ENCODE results near the gene VIPR1.

The VIPR1 gene

DNA sequence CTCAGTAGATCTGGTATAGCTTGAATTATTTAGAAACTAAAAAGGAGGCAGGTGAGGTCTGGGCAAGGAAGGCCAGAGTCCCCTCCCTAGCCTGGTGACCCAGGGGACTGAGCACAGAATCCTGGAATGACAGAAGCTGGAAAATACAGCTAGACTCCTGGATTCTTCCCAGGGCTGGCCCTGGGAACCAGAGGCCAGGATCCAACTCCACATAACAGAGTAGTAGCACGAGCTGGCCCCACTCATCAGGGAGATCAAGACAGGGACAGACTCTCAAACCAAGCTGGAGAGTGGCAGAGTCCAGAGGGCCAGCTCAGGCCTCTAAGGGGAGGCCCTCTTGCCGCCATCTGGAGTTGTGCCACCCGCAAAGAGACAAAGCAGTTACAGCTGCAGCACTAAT, 10.7 kb downstream of the VIPR1 start:
- no peak for DNase-seq

- no peak for DNase-seq
Observed at GRCh38 chr3:42513521-42513920, 11.1 kb downstream of the VIPR1 start.

- no peak for DNase-seq
Observed at GRCh38 chr3:42514876-42515275, 12.4 kb downstream of the VIPR1 start.

DNA sequence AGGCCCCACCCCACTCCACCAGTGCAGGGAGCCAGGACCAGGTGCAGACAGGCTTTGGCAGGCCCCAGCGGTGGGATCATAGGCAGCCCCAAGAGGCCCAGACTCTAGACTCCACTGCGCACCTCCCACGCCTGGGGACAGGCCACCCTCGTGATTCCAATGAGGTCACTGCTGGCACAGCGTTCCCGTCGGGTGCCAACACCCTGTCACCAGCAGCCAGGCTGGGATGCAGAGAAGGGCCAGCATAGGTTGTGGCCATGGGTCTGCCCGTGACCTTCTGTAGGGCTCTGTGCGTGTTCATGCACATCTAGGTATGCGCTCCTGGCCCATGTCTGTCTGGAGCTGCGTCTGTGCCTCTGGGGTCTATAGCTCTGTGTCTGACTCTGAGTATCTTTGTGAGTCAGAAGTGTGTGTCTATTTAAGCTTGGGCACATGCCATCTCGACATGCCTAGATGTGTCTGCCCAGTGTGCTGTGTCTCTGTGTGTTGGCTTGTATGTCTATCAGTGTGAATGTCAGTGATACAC, 13.0 kb downstream of the VIPR1 start:
- DNase-seq: no peak

DNA sequence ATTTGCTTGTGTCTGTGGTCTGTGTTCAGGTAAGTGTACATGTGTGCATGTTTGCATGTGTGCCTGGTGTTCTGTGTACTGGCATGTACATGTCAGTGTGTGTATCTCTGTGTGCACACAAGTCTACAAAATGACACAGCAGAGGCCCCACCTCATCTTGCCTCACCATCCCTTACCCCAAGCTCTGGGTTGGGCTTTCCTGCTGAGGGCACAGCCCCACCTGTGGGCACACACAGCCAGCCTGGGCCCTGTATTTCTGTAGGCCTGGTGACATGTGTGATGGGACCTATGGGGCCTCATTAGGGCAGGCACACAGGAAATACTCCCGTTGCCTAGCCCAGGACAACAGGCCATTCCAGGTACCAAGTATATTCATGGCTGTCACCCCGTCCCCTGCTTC, 13.5 kb downstream of the VIPR1 start:
- no peak for DNase-seq

GRCh38 chr3:42516443-42516842, 14.0 kb downstream of the VIPR1 start:
- no peak for DNase-seq

DNA sequence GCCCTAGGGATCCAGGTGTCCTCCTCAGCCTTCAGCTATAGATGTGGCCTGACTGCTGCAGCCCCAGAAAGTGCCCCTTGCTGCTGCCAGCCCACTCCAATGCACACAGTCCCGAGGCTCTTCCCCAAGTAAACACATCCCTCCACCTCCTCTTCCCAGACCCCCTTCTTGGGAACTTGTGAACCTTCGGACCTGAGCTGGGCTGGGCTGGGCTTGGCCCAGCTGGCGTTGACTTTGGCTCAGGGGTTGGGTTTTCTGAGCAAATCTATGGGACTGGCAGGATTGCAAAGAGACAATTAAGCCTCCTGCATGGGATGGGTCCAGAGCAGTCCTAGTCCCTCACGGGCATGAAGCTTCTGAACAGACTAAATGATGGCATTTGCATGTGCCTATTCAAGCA, 14.7 kb downstream of the VIPR1 start:
- DNase-seq: no peak

GRCh38 chr3:42518800-42519567, 16.5 kb downstream of the VIPR1 start:
- peak; percentile 44 to 66 for DNase-seq

DNA sequence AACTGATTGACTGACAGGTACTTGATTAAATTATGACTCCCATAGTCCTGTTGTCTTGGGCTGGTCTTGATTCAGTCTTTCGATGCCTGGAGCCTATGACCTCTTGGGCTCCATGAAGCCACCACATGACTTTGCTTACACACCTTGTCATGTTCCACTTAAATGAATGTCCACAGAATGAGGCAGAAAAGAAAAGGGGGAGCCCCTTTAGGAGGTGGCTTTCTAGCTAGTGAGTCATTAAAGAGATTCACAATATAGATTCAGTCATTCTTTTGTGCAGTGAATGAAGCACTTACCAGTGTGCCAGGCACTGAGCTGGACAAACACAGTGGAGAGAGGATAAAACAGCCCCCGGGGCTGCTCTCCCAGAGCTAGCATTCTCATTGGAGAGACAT, 17.1 kb downstream of the VIPR1 start:
- no peak for DNase-seq

DNA sequence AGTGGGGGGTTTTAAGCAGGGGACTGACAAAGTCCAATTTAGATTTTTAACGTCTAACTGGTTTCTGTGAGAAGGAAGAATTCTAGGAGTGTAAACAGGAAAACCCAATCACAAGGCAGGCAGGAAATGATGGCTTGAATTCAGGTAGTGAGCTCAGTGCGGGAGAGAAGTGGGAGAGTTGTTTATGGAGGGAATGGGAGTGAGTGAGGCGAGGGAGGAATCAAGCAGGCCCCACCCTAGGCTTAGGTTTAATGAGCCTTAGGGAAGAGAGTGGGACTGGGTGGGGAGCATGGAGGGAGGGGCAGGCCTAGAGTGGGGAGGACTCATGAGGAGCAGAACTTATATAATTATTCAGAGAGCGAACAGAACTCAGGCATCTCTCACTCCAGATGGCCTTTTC, 17.9 kb downstream of the VIPR1 start:
- DNase-seq: no peak

DNA sequence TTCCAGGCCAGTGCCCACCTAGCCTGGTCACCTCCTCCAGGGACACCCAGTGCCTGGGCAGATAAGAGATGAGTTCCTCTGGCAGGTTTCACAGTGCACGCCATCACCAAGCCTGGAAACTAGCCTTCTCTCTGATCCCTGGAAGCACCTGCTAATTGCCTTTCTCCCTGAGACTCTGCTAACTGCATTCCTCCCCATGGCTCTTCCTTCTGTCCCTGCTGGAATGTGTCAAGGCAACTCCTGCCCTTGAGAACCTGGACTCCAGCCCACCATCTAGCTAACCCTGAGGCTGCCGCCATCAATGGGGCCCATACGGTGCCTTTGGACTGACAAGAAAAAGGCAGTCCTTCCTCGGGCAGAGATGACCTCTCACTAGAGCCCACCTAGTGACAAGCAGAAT, 18.5 kb downstream of the VIPR1 start:
- DNase-seq: no peak

DNA sequence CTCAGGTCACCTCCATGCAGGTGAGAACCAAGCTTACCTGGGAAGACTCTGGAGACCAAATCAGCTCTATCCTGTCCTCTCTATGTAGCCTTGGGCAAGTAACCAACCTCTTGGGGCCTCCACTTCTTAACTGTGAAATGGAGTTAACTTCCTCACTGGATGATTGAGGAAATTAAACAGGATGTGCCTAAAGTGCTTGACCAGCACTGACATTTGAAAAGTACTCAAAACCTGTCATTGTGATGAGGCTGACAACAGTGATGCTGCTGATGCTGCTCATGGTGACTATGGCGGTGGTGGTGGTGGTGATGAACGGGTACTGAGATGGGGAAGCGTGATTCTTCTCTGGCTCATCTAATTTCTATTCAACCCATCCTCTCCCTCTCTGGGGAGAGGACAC, 22.3 kb downstream of the VIPR1 start:
- no peak for DNase-seq

- no peak for DNase-seq
Observed at GRCh38 chr3:42525212-42525611, 22.8 kb downstream of the VIPR1 start.

DNA sequence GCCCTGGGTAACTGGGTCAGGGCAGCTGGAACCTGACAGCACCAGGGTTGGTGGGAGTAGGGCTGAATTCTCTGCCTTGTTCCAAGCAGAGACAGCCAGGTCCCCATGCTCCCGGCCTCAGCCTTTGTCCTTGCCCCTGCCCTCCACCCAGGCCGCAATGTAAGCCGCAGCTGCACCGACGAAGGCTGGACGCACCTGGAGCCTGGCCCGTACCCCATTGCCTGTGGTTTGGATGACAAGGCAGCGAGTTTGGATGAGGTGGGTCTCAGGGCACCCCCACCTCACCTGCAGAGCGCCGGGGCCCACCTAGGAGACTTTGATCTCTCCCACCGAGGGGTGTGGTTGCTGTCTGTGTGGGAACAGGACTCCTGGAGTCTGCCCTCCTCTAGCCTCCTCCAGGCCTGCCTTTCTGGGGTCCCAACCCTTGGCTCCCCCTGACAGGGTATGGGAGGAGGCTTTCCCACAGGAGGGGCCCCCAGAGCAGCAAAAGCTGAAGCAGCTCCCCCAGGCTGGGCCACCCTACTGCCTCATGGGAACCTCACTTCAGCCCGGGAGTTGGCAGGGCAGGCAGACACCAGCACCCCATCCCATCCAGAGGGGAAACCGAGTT, 23.4 kb downstream of the VIPR1 start:
- DNase-seq: no peak

DNA sequence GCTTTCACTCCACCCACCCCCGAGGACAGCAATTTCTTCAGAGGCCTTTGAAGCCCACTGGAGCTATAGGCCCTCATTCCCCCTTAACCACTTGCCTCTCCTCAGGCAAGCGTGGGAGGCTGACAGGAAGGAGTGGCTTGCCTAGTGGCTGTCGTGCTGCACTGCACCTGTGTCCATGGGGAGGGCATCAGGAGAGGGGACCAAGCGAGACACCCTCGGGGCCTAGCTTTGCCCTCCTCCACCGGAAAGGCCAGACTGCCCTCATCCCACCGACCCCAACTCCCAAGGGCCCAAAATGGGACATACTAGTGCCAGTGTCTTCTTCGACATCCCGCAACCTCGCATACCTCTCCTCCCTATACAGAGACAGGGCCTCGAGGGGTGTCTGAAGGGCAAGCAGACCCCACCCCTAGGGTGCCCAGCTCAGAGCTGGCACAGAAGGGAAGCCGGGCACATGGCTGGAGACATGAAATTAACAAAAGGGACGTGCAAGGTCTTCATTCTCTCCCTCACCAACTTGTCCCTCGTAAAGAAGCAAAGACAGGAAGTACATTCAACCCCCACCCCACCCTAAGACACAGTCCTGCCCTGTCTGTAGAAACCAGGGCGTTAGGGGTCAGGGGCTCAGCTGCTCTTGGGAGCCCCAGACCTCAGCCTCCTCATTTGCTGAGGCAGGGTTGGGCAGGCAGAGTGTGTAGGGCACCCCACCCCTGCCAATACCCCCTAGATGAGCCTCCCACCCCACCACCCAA, 24.3 kb downstream of the VIPR1 start:
- DNase-seq: peak; percentile 18 to 57

- DNase-seq: no peak
Observed at GRCh38 chr3:42527368-42527917, 25.0 kb downstream of the VIPR1 start.

DNA sequence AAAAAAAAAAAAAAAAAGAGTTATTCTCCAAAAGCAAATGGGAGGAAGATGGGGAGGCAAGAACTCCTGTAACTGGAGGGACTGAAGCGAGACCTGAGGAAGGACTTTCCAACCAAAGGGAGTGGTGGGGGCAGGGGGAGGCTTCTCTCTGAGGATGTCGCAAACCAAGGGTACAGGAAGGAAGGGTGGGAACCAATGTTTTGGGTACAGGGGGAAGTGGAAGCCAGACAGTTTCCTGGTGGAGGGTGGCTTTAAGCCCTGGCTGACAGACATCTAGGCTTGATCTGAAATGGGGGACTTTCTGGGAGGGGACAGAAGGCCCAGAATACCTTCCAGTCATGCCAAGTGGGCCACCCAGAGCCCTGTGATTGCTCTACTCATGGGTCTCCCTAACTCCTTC, 27.0 kb downstream of the VIPR1 start:
- DNase-seq: peak; percentile 27 to 44

DNA sequence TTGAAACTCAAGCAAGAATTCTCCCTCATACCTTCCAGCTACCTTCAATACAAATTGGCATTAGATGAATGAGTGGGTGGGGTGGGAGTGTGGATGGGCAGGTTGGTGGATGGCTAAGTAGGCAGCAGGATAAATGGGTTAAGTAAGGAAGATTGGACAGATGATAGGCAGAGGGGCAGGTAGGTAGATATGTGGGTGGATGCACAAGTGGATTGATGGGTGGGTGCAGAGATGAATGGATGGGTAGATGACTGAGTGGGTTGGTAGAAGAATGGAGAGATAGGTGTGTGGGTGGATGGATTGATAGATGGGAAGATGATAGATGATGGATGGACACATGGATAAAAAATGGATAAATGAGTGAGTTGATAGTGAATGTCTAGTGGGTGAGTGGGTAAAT, 27.6 kb downstream of the VIPR1 start:
- DNase-seq: no peak

- DNase-seq: no peak
Observed at GRCh38 chr3:42531470-42531869, 29.0 kb downstream of the VIPR1 start.

DNA sequence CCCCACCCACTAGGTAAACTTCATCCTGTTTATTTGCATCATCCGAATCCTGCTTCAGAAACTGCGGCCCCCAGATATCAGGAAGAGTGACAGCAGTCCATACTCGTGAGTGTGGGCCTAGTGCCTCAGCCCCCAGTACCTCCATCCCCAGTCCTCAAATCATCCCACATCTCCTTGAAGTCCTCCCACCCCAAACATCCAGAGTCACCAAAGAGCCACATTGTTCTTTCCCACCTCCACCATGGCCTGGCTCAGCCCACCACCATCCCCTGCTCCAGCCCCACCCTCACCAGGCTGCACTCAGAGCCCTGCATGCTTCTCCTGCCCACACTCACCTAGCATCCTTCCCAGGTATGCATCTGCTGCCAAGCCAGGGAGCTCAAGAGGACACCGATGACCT, 29.8 kb downstream of the VIPR1 start:
- DNase-seq: no peak

DNA sequence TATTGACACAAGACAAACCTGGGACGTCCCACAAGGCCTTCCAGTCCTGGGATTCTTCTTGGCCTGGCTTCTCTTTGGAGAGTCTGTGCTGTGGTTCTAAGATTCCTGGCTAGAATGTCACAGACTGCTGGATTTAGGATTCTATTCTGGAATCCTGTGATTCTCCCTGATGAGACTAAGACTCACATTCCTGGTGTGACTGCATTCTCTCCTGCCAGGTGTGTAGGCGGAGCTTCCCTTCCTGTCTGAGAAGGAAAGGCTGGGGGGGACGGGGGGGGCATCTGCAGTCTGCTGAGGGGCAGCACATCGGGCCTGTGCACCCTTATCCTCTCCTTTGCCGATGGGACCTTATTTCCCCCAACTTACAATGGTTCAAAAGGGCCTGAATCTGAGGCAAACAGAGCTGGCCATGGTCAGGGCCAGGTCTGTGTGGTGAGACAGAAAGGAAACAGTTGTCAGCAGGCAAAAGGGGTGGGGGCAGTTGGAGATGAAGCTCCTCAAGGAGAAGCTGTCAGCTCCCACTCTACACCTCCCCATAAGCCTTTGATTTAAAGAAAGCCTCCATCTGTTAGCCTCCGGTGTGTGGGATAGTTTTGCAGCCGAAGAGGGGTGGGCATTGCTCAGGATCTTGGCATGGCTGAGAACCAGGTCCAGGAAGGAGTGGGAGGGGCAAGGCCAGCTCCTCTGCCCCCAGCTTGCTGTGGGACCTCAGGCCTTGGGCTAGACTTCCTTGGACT, 30.9 kb downstream of the VIPR1 start:
- no peak for DNase-seq

- peak; percentile 39 to 59 for DNase-seq
Observed at GRCh38 chr3:42535981-42536784, 33.7 kb downstream of the VIPR1 start.

All from CD4-positive, alpha-beta T cell treated with Interleukin-1 beta for 1 hour (primary cell).